ENCODE measurements around the gene KCNQ5.

KCNQ5 gene

GRCh38 chr6:73024598-73024997, 402.7 kb downstream of the KCNQ5 start:
- no peak for DNase-seq

DNA sequence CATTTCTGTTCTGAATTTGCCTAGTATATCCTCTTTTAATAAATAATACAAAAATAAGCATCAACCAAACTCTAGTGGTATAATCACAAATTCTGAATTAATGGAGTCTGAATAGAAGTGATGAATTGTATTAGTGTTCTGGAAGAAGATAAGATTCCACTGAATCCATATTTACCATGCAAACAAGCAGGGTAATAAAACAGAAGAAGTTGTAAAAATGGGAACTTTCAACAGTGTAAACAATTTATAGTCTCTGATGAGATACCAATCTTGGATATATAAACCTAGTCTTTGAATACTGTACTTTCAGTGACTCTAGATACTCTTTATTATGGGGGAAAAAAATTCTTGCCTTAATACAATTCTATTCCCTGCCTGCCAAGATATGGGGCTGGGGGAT, 405.8 kb downstream of the KCNQ5 start:
- DNase-seq = no peak

- DNase-seq = no peak
Observed at GRCh38 chr6:73028124-73028766, 406.4 kb downstream of the KCNQ5 start.

- no peak for DNase-seq
Observed at GRCh38 chr6:73028893-73029450, 407.1 kb downstream of the KCNQ5 start.

DNA sequence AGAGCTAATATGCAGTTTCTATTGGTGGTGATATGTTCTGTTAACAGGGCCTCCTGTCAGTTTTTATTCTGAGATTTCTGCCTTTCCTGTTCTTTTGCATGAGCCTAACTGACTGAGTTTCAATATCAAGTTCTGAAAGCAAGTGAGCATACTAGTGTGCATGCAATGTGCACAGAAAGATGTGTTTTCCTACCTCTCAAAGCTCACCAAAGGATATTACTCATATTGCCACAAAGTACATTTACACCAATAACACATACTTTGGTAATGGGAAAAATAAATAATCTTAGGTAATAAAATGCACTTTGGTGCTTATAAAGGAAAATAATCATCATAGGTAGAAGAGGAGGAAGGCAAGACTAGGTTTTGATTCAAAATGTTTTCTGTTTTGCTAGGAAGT, 408.4 kb downstream of the KCNQ5 start:
- no peak for DNase-seq

DNA sequence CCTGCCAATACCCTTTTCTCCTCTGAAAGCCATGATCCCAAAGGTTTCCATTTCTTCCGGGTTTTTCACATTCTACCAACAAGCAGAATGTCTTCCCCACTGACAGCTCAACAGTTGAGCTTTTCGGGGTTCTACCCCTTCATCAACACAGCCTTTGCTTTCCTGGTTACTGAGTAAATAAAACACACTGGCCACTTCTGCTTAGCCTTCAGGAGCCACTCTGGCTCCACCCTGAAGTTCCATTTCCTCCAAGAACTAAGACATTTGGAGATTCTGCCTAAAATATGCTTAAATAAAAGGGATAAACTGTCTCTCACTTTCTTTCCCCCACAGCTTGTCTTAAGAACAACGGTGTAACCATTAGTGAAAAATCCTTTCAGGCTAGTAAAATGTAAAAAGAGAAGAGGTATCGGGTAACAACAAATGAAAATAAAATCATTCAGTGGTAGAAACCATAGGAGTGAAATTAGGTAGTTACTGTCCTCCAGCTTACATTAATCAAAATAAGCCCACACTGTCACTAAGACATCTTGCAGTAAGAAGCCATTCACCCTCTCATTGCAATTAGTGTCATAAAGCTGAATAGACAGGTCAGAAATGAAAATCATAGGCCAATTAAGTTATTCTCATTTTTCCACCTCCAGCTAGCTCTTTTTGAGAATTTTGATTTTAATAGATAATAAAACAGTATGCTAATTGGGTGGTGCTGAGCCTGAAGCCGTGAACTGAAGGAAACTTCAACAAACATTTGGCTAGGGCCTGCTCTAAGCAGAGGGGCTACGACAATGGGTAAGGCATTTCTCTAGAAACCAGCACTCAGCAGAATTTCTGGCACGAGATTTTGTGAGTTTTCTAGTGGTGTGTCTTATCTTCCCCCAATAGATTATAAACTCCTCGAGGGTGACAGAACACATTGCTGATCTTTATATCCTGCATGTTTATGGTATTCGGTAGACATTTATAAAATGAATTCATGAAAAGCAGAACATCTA, 409.2 kb downstream of the KCNQ5 start:
- DNase-seq = no peak

DNA sequence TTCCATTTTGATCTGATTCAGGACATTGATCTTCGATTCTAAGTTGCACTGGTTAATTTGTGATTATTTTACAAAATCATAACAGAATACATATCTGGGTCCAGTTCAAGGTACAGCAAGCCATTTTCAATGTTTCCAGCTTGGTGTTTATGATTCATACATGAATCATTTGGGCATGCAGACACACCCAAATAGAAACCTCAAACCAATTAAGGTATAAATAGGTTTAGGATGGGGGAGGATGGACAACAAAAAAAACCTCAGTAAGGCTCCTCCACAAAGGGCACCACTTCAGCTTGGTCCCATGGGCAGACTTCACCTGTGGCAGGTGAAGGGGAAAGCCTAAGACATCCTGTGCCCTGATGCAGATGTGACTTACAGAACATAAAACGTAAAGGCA, 410.7 kb downstream of the KCNQ5 start:
- DNase-seq = peak; percentile 2

- no peak for DNase-seq
Observed at GRCh38 chr6:73036689-73037088, 414.8 kb downstream of the KCNQ5 start.

DNA sequence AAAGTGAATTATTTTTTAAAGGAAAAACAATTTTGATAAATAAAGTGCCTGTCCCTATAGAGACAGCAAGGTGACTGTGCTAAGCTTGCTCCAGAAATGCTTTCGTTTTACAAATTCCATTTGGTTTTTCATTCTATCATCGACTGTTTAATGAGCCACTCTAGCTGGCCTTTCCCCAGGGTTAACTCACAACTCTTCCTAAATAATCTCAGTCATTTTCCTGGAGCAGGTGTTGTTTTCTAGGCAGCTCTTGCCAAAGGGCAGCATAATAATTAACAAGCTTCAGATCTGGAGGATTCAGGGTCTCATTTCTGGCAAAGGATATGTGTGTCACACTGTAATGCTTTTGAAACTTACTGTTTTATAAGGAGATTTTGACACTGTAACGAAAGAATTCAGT, 419.2 kb downstream of the KCNQ5 start:
- no peak for DNase-seq

DNA sequence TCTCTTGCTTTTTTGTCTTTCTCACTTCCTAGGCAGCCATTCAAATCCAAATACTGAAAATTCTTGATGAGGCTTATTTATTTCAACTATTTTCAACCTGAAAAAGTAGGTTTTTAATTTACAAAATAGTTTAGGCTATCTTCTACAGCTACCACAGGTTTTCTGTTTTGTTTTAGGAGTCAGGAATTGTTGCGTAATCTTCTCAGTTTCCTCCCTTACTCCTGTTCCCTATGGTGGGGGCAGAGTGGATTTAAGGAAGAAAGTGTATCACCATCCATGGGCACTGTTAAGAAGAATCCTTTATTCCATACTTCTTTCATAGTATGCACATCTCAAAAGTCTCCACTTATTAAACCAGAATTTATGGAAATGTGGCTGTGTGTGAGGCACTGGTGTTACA, 421.0 kb downstream of the KCNQ5 start:
- DNase-seq = no peak

DNA sequence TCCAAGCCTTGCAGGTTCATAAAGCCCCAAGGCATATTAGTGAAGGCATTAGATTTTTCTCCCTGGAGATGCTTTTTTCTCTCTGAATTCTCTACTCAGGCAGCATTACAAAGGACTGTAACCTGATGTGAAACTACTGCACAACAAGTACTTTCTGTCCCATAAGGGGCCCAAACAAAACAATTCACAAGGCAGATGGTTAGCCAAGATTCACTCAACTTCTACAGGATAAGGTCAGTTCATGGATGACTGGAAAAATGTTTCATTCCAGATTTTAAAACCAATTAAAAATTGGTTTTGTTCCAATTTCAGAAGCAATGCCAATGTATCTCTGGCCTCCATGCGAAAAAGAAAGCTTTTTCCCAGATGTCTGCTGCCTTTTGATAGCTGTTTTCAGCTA, 421.6 kb downstream of the KCNQ5 start:
- DNase-seq = no peak

DNA sequence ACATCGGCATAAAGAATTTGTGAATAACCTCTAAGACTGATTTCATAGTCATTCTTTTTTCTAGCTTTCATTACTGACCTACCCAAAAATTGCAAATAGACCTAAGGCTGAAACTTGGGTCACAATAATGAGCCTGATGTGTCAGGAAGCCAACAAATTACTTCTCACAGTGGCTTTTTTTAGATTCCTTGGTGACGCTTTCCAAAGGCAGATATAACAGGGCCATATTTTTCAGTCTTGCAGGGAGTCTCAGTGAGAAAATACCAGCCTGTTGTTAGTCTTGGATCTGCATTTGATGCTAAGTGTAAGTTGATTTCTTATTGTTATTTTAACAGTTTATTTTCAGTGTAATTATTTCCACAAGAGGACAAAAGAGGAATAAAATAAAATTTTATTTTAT, 423.7 kb downstream of the KCNQ5 start:
- DNase-seq = no peak

DNA sequence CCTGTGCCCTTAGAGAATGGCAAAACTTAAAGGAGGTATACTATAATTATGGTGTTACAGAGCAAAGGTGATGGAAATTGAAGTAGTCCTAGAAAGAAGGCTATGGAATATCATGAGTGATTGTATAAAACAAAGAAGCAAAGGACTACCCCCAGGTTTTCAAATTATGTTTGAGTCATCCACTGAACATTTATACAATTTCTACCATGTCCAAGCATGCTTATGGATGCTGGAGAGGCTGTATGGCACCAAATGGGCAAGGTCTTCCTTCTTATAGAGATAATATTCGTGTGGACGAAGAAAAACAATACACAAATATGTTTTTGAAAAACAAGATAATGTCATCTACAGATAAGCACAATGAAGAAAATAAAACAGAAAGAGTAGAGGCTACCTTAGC, 425.9 kb downstream of the KCNQ5 start:
- no peak for DNase-seq

- DNase-seq = no peak
Observed at GRCh38 chr6:73049971-73050594, 428.2 kb downstream of the KCNQ5 start.

DNA sequence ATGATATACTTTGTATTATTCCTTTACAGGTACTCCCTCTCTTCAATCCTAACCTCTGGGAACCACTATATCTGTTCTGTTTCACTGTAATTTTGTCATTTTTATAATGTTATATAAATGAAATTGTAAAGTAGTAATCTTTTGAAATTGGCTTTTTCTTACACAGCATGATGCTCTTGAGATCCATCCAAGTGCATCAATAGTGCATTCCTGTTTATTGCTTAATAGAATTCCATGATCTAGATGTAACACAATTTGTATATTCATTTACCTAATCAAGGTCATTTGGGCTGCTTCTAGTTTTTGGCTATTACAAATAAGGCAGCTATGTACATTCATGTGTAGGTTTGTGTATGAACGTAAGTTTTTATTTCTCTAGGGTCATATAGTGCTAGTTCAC, 428.8 kb downstream of the KCNQ5 start:
- no peak for DNase-seq

DNA sequence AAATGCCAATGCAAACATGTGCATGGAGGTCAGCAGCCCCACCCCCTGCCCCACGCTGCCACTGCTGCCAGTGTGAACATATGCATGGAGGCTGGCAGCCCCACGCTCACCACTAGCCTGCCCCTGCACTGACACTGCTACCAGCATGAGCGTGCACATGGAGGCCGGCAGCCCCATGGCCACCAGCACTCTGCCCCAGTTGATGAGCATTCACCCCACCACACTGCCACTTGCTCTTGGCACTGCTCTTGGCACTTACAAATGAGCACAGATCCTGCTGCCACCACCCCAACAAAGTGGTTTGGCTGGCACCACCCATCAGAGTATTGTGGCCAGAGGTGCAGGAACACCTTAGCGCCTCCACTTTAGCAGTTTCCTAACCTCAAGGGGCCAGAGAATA, 429.3 kb downstream of the KCNQ5 start:
- DNase-seq = no peak

DNA sequence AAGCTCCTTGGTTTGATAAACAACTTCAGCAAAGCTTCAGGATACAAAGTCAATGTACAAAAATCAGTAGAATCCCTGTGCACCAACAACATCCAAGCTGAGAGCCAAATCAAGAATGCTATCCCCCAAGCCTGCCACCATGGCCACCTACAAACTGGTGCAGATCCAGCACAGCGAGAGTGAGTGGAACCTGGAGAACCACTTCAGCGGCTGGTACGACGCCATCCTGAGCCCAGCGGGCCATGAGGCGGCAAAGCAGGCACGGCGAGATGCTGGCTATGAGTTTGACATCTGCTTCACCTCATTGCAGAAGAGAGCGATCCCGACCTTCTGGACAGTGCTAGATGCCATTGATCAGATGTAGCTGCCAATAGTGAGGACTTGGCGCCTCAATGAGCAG, 433.1 kb downstream of the KCNQ5 start:
- no peak for DNase-seq

- peak; percentile 44 for DNase-seq
Observed at GRCh38 chr6:73058736-73059135, 436.9 kb downstream of the KCNQ5 start.

DNA sequence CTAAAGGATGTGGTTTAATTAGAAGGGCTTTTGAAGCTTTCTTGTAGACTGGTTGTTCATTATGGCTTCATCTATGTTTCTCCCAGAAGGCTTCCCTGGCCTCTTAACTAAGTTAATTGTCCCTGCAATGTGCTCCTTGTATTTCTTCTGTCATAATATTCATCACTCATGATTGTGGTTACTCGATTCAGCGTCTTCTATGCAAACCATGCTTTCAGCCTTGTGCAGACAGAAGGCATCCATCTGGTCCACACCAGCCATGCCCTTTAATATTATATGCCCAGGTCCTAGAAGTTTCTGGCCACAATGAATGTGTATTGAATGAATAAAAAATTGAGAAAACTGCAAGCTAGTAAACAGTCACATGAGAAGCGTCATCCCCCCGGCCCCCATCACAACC, 440.3 kb downstream of the KCNQ5 start:
- no peak for DNase-seq

DNA sequence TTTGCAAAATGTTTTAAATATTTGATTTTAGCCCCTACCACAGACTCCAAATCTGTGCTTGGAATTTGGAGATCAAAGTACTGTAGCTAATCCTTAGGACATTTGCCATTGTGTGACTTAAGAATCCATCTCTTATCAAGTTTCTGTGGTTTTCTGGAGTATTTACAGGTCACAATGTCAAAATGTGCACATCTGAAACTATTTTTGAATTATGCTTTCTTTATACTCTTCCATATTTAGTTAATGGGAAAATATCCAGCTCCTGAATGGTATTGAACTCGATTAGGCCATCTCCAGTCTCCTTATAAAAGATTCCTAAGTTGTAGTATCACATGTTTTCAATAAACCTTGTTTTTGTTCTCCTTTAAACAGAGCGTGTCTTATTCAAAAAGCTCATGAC, 441.0 kb downstream of the KCNQ5 start:
- peak; percentile 43 for DNase-seq

DNA sequence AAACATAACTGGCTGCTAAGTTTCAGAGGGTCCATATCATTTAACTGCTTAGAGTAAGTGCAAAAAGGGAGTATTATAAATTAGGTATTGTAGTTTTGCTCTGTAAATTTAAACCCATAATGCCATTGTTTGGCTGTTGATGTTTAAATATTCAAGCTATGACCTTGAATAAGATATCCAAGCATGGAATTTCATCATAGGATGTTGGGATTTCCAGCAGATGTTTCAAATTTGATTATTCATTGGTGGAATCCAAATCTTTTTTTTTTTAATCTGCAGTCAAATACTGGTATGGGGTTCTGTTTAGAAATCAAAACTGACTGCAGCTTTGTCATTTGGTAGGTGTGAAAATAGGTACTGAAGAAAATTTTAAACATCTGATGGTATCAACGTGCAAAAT, 442.4 kb downstream of the KCNQ5 start:
- peak; percentile 32 for DNase-seq

DNA sequence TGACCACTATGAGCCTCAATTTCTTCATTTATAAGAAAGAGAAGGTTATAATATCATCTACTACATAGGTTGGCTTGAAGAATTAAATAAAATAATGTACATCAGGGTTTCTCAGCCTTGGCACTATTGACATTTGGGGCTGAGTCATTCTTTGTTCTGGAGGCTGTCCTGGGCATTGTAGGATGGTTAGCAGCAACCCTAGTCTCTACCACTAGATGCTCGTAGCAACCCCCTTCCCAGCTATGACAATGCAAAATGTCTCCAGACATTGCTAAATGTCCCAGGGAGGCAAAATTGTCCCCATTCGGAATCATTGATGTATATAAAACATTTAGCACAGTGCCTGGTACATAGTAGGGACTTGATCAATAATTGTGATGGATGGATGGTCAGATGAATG, 451.4 kb downstream of the KCNQ5 start:
- no peak for DNase-seq

DNA sequence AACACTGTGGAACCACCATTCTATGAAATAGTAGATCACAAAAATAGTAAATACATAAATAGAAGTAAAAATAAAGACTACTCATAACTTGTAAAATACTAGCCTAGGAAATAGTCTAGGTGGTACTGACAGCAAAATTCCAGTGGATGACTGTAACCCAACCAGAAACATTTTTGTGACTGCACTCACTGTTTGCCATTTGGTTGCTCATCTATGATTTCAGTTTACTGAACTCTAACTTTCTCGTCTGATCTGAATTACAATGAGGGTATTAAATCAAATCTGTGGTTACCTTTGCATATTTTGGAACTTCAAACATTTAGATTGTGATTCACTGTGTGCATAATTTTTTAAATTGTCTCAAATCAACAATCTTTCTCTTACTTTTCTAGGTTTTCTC, 452.3 kb downstream of the KCNQ5 start:
- DNase-seq = peak; percentile 36

Measured in fibroblast of skin of scalp (primary cell).